GM19351 (cell line): Measurements from ENCODE around the gene SF3A1.
"Not testable (repeated sequence)": the region's sequence is repeated elsewhere in the genome, so short reads cannot be mapped to it uniquely, and the experiment has no call there.

Experiments
- ATAC-seq: cut with Tn5 transposase; IDR thresholded peaks from one replicate; pipeline ENCODE4 v1.9.1; 2021; ENCODE audit warnings: mild to moderate bottlenecking, moderate library complexity; ENCODE audit not compliant: unreplicated experiment

Gene SF3A1, protein sequence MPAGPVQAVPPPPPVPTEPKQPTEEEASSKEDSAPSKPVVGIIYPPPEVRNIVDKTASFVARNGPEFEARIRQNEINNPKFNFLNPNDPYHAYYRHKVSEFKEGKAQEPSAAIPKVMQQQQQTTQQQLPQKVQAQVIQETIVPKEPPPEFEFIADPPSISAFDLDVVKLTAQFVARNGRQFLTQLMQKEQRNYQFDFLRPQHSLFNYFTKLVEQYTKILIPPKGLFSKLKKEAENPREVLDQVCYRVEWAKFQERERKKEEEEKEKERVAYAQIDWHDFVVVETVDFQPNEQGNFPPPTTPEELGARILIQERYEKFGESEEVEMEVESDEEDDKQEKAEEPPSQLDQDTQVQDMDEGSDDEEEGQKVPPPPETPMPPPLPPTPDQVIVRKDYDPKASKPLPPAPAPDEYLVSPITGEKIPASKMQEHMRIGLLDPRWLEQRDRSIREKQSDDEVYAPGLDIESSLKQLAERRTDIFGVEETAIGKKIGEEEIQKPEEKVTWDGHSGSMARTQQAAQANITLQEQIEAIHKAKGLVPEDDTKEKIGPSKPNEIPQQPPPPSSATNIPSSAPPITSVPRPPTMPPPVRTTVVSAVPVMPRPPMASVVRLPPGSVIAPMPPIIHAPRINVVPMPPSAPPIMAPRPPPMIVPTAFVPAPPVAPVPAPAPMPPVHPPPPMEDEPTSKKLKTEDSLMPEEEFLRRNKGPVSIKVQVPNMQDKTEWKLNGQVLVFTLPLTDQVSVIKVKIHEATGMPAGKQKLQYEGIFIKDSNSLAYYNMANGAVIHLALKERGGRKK

DNA sequence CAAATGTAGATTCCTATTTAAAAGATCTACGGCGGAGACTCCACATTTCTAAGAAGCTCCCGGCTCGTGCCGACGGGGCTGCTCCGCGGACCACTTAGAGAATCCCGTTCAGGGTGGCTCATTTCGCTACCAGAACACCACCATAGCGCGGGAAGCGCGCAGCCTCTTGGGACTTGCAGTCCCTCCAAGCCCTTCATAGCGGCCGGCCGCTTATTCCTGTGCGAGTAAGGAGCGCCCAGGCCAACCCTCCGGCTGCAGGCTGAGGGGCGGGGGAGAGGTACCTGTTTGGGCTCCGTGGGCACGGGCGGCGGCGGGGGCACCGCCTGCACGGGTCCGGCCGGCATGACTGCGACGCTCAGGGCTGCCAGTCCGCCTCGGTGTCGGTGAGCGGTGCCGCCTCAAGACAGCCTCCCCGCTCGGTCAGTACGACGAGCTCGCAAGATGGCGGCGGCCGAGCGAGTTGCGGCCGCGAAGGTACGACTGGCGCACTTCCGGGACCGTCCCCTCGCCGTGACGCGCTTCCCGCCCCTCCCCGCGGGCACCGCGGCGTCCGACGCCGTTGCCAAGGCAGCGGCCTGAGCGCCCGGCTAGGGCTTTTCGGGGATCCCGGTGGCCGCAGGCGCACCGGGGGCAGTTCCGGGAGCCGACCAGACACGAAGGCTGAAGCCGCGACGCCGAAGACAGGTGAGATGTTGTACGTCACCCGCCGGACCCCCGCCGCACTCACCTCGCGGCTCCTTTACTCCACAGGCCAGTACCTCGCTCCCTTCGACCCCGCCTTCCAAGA is at the start of gene SF3A1, which contains the start of gene CCDC157:
SF3A1 (minus strand) TSS at position 446 of the 787 bp plus-strand sequence; CDS start at position 344, 102 bp downstream.
CCDC157 (plus strand) TSS at position 559 of the 787 bp plus-strand sequence. CDS start 8,994 bp downstream, outside the sequence.
- peak; percentile 88 for ATAC-seq

DNA sequence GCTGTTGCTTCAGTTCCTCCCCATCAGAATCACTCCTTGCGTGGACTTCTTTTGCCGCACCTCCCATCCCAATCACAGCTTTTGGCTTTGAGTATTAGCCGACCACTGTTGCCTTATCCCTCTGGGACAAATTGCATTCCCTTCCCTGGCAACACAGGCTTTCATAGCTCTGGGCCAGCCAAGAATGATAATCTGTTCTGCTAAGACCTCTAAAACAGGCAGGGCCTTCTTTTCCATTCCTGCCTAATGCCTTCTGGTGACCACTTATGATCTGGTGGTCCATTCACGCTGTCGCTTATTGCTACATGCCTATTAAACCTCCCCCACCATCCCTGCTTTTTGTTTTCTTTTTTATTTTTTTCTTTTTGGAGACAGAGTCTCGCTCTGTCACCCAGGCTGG is 49.7 kb upstream of the SF3A1 start:
- no peak for ATAC-seq

DNA sequence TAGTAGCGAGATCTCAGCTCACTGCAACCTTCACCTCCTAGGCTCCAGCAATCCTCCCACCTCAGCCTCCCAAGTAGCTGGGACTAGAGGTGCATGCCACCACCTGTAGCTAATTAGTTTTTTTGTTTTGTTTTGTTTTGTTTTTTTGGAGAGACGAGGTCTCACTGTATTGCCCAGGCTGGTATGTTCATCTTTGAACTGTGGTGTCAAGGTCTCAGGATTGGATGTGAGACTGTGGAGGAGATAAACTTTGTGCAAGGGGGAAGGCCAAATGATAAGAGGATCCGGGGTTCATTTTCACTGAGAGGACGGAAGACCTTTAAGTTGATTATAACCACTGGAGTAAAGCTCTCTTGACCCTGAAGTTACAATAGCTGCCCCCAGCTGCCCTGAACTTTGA is 49.0 kb upstream of the SF3A1 start:
- ATAC-seq = no peak

DNA sequence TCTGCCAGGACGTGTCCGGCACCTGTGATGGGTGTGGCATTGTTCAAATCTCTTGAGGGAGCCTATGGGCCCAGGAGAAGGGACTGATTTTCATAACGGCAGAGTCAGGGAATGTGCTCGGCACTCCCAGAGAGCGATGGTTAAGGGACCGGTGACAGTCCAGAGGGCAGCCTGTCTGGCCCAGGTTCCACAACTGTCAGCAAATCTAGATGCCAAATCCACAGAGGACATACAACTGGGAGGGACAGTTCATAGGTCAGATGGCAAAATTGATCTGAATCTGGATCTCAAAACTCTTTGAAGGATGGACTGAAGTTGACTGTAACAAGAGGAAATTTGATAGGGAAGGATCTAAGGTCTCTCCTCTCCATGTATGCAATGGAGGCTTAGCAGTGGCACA is 47.6 kb upstream of the SF3A1 start:
- ATAC-seq = no peak

DNA sequence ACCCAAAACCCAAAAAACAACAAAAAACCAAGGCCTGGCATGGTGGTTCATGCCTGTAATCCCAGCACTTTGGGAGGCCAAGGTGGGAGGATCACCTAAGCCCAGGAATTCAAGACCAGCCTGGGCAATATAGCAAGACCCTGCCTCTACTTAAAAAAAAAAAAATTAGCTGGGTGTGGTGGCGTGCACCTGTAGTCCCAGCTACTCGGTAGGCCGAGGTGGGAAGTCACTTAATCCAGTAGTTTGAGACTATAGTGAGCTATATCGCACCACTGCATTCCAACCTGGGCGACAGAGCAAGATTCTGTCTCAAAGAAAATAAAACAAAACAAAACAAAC is 46.0 kb upstream of the SF3A1 start:
- not testable (repeated sequence) for ATAC-seq

DNA sequence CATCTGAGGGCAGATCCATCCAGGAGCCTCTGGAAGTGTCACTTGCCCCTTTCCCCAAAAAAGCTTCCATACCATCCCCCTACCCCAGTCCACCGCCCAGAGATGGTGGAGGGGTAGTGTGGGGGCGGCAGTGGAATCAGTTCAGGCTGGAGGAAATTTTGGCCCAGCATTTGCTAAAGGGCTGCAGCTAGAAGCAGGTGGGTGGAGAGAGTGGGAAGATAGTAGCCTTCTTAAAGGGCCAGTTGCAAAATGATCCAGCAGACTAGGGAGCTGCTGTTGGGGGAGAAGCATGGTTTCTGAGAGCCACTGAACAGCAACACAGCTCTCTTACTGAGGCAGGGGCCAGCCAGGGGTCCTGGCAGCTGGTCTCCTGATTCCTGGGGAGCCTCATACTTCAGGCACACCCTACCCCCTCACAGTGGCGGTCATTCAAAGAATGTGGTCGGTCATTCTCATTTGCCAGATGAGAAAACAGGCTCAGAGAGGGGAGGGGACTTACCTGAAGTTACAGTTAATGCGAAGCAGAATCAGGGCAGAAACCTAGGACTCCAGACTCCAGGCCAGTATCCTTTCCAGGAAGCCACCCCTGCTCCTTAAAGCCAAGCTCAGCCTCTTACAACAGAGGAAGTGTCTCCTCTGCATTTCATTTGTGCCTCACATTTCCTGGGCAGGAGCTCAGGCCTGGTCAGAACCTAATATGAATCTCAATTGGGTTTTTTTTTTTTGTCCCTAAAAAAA is 45.5 kb upstream of the SF3A1 start:
- no peak for ATAC-seq

- ATAC-seq = not testable (repeated sequence)
Observed at GRCh38 chr22:30401024-30401423, 44.3 kb upstream of the SF3A1 start.

DNA sequence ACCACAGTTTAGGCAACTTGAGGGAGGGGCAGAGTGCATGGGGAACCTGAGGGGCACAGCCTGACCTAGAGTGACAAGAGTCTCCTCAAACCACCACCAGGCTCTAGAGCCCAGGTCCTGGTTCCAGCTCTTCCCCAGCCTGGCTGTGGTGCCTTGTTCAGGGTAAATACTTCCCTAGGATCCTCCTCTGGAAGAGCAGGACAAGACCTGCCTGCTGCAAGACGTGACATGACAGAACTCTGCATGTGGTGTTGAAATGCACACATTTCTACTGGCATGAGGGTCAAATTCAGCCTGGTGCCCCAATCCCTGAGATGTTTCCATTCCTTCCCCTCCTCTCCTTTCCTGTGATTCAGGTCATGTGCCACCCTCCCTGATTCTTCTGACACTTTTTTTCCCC is 43.5 kb upstream of the SF3A1 start:
- no peak for ATAC-seq

DNA sequence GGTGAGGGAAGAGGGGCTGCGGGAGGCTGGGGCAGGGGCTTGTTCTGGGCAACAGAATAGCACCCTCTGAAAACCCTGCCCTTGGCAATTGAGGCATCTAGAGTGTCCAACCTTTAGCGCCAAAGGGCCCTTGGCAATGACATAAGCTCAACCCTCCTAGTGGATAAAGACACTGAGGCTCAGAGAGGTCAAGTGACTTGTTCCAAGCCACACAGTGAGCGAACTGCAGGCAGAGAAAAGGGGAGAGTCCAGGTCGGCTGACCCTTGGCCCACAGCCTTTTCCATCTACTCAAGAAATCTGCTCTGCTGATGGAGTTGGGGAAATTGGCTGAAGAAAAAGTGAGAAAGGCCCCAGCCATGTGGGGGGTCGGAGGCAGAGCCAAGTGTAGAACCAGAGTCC is 43.0 kb upstream of the SF3A1 start:
- no peak for ATAC-seq

GRCh38 chr22:30398685-30399680 is 42.3 kb upstream of the SF3A1 start:
- ATAC-seq = no peak

- ATAC-seq = no peak
Observed at GRCh38 chr22:30397656-30398635, 41.3 kb upstream of the SF3A1 start.

DNA sequence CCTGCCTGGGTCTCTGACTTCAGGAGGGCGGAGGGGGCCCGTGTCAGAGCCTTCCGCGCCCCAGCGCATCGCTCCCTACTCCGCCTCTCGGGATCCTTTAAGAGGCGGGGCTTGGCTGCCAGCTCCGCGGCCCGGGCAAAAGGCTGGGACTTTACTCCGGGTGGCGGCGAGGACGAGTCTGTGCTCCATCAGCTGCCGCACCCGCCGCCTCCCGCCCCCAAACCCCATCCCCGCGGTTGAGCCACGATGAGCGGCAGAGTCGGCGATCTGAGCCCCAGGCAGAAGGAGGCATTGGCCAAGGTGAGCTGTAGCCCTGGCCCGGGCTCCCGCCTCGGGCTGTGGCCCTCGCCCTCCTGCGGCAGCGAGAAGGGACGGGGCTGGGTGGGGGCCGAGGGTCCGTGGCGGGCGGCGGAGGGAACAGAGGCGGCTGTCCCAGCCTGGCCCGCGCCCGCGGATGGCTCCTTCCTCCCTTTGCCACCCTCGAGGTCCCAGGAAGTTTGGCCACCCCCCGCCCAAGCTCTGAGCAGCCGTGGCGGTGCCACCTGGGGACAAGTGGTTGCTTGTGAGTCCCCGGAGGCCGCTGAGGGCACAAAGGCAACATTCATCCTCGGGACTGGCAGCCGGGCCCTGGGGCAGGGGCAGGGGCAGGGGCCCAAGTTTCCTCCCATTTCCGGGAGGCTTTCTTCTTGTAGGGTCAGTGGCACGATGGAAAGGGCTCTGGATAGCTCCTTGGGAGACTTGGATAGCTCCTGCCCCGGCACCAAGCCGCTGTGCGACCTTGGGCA is 40.4 kb upstream of the SF3A1 start, which contains the start of gene SEC14L2:
SEC14L2 (plus strand) TSS at position 148 of the 785 bp plus-strand sequence; CDS start at position 247, 99 bp downstream.
- ATAC-seq = no peak

DNA sequence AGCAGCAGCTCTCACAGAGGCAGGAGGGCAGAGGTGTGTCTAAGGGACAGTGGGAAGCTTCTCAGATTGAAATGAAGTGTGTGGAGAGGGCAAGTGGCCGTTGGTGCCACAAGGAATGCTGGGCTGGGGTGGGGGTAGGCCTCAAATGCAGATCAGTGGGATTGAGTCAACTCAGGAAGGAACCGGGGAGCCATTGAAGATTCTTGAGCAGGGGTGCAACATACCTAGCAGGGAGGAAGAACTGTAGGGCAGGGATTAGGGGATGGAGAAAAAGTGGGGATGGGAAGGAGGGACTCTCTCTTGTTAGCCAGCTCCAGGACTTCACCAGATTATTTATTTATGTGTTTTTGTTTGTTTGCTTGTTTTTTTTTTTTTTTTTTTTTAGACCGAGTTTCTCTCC is 37.2 kb upstream of the SF3A1 start:
- no peak for ATAC-seq

DNA sequence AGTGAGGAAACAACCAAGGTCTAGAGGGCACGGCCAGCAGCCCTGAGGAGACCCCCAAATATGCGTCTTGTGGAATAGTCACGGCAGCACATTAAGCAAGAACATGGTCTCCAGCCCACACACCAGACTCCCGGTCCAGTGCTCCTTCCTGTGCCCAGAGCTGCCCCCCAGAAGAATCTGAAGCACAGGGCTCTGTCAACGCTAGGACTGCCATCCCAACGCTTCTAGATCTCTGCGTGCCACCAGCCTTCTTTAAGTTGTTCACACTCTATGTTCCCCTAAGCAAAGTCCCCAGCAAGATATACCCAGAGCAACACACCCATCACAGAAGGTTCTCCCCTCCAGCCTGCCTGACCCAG is 36.6 kb upstream of the SF3A1 start:
- no peak for ATAC-seq

DNA sequence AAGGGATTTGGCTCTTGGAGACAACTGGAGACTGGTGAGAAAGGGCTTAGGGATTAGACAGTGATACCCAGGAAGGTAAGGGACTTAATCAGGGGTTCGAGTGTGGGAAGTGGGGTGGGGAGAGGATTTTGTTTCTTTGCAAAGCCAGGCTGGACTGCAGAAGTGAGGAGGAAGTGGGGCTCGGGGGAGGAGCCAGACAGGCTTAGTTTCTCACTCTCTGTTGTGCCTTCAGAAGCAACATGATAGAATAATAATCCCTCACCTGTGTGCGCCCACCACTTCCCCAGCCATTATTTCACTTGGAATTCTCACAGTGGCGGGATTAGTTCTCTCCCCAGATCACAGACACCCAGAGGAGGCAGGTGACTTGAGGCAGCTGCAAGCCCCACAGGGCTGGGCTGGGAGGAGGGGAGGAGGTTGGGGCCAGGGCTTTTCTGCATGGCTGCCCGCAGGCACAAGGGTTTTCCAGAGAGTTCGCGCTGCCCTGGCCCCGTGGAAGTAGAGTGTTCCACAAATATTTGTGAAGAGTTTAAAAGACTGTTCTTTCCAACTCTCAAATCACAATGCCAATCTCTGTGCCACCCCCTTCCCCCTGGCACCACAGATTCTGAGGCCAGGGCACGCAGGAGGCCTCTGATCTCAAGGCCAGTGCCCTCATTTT is 36.1 kb upstream of the SF3A1 start:
- ATAC-seq = no peak

- ATAC-seq = no peak
Observed at GRCh38 chr22:30390974-30391691, 34.4 kb upstream of the SF3A1 start.
